GM21447 (cell line): ENCODE measurements around the gene FA2H.

Experiments used
- ATAC-seq: cut with Tn5 transposase; IDR thresholded peaks from one replicate; pipeline ENCODE4 v1.9.1; 2021; ENCODE audit not compliant: unreplicated experiment

The FA2H gene

GRCh38 chr16:74745109-74745615 lies 29.5 kb downstream of the FA2H start:
- ATAC-seq, result no peak

- ATAC-seq, result no peak
Observed at GRCh38 chr16:74744566-74744965, 30.1 kb downstream of the FA2H start.

DNA sequence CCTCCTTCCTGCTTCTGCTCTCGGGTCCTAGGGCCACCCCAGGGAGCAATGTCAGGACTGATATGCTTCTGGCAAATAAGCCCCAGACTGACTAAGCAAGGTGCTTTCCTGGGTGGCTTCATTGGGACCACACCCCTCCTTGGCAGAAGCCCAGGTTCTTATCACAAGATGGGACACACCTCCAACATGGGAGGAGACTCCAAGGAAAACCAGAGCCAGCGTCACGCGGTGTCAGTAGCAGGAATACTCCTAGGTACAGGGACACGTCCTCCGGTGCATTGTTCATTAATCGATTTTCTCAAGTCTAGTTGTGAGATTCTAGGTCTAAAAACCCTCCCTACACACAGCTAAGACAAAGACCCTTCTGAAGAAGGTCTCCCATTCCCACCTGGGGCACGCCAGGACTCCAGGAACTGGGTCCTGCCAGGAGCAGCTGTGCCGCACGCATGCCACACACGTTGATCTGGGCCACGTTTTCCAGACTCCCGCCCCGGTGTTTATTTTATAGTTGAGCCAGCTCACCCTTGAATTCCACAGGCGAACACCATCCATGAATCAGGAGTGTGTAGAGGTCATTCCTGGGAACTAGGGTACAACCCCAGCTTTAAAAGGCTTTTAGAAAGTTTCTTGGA lies 30.8 kb downstream of the FA2H start:
- ATAC-seq, result no peak

GRCh38 chr16:74743045-74743667 lies 31.5 kb downstream of the FA2H start:
- no peak for ATAC-seq

GRCh38 chr16:74742051-74742481 lies 32.6 kb downstream of the FA2H start:
- ATAC-seq, result no peak

- no peak for ATAC-seq
Observed at GRCh38 chr16:74740795-74741304, 33.8 kb downstream of the FA2H start.

DNA sequence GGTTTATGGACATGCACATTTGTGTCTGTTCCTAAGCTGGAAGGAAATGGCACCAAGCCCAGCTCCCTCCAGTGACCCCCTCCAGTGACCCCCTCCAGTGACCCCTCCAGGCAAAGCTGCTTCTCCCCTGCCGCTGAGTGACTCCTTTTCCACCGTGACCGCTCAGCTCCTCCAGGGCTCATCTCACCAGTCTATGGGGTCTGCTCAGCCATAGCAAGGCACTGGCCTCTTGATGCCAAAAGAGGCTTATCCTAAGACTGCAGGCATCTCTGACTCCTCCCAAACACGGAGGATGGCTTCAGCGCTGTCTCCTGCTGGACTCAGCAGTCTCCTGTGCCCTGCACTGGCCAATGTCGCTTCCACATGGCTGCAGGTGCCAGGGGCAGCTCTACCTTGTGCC lies 35.3 kb downstream of the FA2H start:
- ATAC-seq, result no peak

- ATAC-seq, result no peak
Observed at GRCh38 chr16:74738816-74739215, 35.8 kb downstream of the FA2H start.

GRCh38 chr16:74738113-74738541 lies 36.5 kb downstream of the FA2H start:
- no peak for ATAC-seq

DNA sequence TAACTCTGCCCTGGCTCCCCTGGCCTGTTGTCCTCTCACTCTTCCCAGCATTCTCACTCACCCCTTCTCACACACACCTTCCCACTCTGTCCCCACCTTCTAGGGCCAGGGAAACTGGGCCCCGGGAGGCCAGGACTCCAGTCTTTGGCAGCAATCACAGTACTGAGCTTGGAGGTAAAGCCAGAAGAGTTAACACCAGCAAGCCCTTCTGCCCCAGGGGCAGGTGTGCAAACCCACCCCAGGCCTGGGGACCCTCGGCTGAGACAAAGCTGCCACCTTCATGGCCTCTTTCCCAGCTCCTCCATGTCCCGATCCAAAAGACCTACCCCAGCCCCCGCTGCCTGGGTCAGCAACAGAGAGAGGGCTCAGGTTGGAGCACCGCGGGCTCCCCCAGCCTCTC lies 37.1 kb downstream of the FA2H start:
- ATAC-seq, result no peak

DNA sequence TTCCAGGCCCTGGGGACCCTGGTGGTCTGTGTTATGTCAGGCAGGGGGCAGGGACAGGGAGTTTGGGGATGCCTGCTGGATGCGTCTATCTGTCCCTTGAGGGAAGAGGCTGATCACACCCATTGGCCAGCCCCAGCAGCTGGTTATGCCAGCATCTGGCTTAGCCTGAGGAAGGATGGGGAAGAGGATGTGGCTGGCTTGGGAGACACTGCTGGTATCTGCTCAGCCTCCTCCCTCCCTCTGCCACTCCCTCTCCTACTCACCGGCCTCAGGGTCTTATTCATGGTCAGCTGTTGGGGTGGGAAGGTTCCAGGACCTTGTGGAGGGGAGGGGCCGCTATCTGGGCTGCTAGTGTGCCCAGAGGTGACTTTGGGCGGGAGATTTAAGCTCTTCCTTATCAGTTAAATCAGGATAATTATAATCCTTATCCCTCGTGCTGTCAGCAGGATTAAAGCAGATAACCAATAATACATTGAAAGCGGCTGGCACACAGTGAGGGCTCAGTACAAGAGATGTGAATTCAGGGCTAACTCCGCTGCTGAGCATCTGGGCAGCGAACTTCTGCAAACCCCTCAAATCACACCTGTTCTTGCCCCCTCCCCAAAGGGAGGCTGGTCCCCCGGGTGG lies 38.0 kb downstream of the FA2H start:
- no peak for ATAC-seq

DNA sequence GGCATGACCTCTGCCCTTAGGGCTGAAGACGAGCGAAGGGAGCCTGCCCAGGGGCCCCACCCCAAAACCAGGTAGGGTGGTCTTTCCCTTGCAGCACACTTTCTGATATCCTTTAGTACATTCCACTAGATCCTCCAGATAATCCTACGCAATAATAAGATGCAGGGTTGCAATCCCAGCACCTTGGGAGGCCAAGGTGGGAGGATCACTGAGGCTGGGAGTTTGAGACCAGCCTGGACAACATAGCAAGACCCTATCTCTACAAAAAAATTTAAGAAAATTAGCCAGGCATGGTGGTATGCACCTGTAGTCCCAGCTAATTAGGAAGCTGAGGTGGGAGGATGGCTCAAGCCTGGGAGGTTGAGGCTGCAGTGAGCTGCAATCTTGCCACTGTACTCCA lies 39.1 kb downstream of the FA2H start:
- ATAC-seq, result no peak

- ATAC-seq, result no peak
Observed at GRCh38 chr16:74735162-74735452, 39.5 kb downstream of the FA2H start.

GRCh38 chr16:74734361-74735161 lies 40.1 kb downstream of the FA2H start:
- no peak for ATAC-seq

DNA sequence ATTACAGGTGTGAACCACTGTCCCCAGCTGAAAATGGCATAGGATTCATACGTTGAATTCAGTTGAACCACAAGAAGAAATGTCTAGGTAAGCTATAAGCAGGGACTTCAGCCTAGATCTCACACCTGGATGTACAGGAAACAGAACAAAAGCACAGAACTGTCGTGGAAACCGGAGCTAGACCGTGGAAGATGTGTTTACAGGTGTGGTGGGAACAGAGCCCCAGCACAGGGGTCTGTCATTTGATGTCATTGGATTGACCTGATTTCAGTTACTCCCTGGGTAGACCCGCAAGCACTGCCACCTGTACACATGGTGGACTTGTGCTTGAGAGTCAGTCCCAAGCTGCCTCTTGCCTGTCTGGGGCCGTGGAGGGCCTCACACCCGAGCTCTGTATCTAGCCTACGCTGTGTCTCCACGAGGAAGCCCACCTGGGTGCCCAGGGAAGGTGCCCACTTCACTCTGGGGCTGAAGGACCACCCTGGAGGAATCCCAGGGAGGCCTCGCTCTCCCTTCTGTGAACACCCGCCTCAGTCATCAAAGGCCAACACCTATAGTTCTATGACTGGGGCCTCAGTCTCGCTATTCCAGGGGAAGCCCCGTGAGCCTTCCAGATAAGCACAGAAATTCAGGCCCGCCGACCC lies 41.8 kb downstream of the FA2H start:
- ATAC-seq, result no peak

DNA sequence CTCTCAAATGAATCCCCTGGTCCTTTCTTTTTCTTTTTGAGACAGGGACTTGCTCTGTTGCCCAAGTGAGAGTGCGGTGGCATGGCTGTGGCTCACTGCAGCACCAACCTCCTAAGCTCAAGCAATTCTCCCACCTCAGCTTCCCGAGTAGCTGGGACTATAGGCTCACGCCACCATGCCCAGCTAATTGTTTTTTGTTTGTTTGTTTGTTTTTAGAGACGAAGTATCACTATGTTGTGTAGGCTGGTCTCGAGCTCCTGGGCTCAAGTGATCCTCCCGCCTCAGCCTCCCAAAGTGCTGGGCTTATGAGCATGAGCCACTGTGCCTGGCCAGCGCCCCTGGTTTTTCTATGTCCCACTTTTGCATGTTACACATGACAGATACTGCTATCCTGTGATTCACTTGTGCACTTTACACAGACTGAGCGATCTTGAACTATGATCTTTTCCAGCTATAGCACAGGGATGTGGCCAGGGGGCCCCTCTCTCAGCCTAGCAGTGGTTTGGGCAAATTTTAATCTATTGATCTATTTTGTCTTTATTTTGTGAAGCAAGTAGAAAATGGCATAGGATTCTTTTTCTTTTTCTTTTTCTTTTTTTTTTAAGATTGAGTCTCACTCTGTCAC lies 42.7 kb downstream of the FA2H start:
- ATAC-seq, result no peak

GRCh38 chr16:74729783-74730683 lies 44.6 kb downstream of the FA2H start:
- no peak for ATAC-seq

- ATAC-seq, result no peak
Observed at GRCh38 chr16:74727903-74728302, 46.7 kb downstream of the FA2H start.

DNA sequence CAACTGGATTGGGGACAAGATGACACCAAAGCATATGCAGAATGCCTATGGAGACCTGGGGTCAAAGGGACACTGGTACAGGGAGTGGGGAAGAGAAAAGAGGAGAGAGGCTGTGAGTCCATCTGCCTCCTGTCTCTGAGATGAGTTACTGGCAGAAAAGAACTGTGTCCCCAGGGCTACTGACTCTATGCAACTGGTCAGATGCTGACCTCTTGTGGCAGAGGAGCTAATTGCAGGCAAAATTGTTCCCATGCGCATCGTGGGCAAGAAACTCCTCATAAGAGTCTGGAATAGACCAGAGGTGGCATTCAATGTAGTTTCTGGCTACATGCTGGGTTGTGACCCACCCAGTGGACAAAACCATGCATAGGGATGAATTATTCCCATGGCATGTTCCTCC lies 47.9 kb downstream of the FA2H start:
- ATAC-seq, result no peak
